Esophagus muscularis mucosa (tissue), 4 donors: Measurements from ENCODE around the gene REC8.

Source experiments
- EP300 ChIP-seq: sonication (generic); formaldehyde crosslinking; IDR thresholded peaks from one replicate; pipeline ENCODE4 v1.6.1; 2017; ENCODE audit warnings: antibody characterized with exemption
- POLR2A ChIP-seq: fragments of 450-650 bp; IDR thresholded peaks from one replicate; pipeline ENCODE4 v1.6.1; 2017; ENCODE audit warnings: antibody characterized with exemption, moderate library complexity, mild to moderate bottlenecking, low read depth
- TF ChIP-seq, protein P1 (sequence below), 3 experiments: fragments of 200-600 bp in 2 of 3; fragments of 450-650 bp in 1 of 3; sonication (generic) in 2 of 3; IDR thresholded peaks; one replicate each; pipeline ENCODE4 v1.5.1; 2017 to 2019; ENCODE audit warnings: antibody characterized with exemption in 3 of 3, mild to moderate bottlenecking in 2 of 3, moderate library complexity in 1 of 3

DNA sequence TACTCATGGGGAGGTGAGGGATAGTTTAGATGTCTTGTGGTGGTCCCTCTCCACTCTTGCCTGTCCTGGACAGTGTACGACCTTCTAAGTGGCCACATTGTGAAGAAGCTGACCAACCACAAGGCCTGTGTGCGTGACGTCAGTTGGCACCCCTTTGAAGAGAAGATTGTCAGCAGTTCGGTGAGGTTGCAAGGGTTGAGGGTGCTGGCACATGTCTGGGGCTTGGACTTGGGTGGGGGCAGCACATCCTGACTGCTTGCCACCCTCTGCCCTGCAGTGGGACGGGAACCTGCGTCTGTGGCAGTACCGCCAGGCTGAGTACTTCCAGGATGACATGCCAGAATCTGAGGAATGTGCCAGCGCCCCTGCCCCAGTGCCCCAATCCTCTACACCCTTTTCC lies 49.0 kb upstream of the REC8 start:
- TF ChIP-seq, protein P1, sequence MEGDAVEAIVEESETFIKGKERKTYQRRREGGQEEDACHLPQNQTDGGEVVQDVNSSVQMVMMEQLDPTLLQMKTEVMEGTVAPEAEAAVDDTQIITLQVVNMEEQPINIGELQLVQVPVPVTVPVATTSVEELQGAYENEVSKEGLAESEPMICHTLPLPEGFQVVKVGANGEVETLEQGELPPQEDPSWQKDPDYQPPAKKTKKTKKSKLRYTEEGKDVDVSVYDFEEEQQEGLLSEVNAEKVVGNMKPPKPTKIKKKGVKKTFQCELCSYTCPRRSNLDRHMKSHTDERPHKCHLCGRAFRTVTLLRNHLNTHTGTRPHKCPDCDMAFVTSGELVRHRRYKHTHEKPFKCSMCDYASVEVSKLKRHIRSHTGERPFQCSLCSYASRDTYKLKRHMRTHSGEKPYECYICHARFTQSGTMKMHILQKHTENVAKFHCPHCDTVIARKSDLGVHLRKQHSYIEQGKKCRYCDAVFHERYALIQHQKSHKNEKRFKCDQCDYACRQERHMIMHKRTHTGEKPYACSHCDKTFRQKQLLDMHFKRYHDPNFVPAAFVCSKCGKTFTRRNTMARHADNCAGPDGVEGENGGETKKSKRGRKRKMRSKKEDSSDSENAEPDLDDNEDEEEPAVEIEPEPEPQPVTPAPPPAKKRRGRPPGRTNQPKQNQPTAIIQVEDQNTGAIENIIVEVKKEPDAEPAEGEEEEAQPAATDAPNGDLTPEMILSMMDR (IDR thresholded peaks at IDR 0.05), result no peak
- TF ChIP-seq POLR2A (no peak), EP300 (no peak)
